Peyer's patch (tissue), 4 donors: ENCODE results near the gene CACNA2D4. TPM values are rescaled to one million over a fixed set of nuclear protein-coding genes. Genes with fewer than 3 reads are reported as not detected.

Experiments
- DNase-seq, 3 donors: peaks; one replicate each; pipeline ENCODE4 v3.0.0-alpha.2; 2017 to 2019
- H3K27ac ChIP-seq, 4 donors: fragments of 200-600 bp; sonication (generic); one replicate each; pipeline ENCODE4 v1.5.1; 2016 to 2019
- H3K27me3 ChIP-seq, 2 donors: fragments of 200-600 bp; sonication (generic); one replicate each; pipeline ENCODE4 v1.5.1; 2019
- H3K36me3 ChIP-seq, 3 donors: fragments of 200-600 bp; sonication (generic); one replicate each; pipeline ENCODE4 v1.5.1; 2016 to 2019
- H3K4me1 ChIP-seq, 4 donors: fragments of 200-600 bp; sonication (generic); one replicate each; pipeline ENCODE4 v1.5.1; 2016 to 2019
- H3K4me3 ChIP-seq, 4 donors: fragments of 200-600 bp; sonication (generic); 1 replicate in 3 of 4; 2 replicates in 1 of 4; pipeline ENCODE4 v1.5.1; 2016 to 2019; ENCODE audit warnings: mild to moderate bottlenecking in 1 of 4
- H3K9me3 ChIP-seq, 4 donors: fragments of 200-600 bp; sonication (generic); one replicate each; pipeline ENCODE4 v1.5.1; 2016 to 2019; ENCODE audit warnings: mild to moderate bottlenecking in 1 of 4
- CTCF ChIP-seq, 6 experiments: fragments of 450-650 bp in 4 of 6; fragments of 200-600 bp in 2 of 6; sonication (generic) in 1 of 6; IDR thresholded peaks; one replicate each; pipeline ENCODE4 v1.5.1; 2017 to 2019; ENCODE audit warnings: antibody characterized with exemption in 6 of 6, mild to moderate bottlenecking in 3 of 6, moderate library complexity in 1 of 6
- POLR2A ChIP-seq, 2 donors: fragments of 450-650 bp; IDR thresholded peaks; one replicate each; pipeline ENCODE4 v1.5.1; 2017; ENCODE audit warnings: antibody characterized with exemption in 2 of 2, mild to moderate bottlenecking in 2 of 2, moderate library complexity in 2 of 2
- total RNA-seq, 4 donors: library from RNA; depleted of rRNA; stranded (reverse); fragments of >200 nt; gene quantifications; one replicate each; pipeline ENCODE4 v1.1.0, GENCODE V29; 2016

The CACNA2D4 gene
- total RNA-seq, 4 donors from 2014 or later: 9.5 to 19.3 (median 12.3) TPM

GRCh38 chr12:1879633-1880032, 38.8 kb downstream of the CACNA2D4 start:
- TF ChIP-seq CTCF (IDR thresholded peaks at IDR 0.05) (no peak), POLR2A (IDR thresholded peaks at IDR 0.05) (no peak)
- Histone ChIP-seq H3K36me3 (no peaks in the 10 kb centered on the region), H3K4me1 (no peaks in the 10 kb centered on the region), H3K9me3 (no peaks in the 10 kb centered on the region), H3K27ac (no peak overlapping the region), H3K27me3 (no peaks in the 10 kb centered on the region), H3K4me3 (no peak overlapping the region)
- no peak for DNase-seq

- no peak overlapping the region for H3K4me3 ChIP-seq
- H3K27me3 ChIP-seq: no peaks in the 10 kb centered on the region
- no peaks in the 10 kb centered on the region for H3K9me3 ChIP-seq
- DNase-seq: no peak
- H3K36me3 ChIP-seq: no peaks in the 10 kb centered on the region
- no peak overlapping the region for H3K27ac ChIP-seq
- TF ChIP-seq POLR2A (IDR thresholded peaks at IDR 0.05) (no peak), CTCF (IDR thresholded peaks at IDR 0.05) (no peak)
- no peaks in the 10 kb centered on the region for H3K4me1 ChIP-seq
Measured at GRCh38 chr12:1878695-1879094, 39.8 kb downstream of the CACNA2D4 start.

GRCh38 chr12:1878214-1878613, 40.2 kb downstream of the CACNA2D4 start:
- no peak for TF ChIP-seq POLR2A (IDR thresholded peaks at IDR 0.05)
- TF ChIP-seq CTCF (IDR thresholded peaks at IDR 0.05): no peak
- Histone ChIP-seq H3K27me3 (no peaks in the 10 kb centered on the region), H3K4me3 (no peak overlapping the region), H3K9me3 (no peaks in the 10 kb centered on the region), H3K36me3 (no peaks in the 10 kb centered on the region), H3K27ac (no peak overlapping the region), H3K4me1 (no peaks in the 10 kb centered on the region)
- no peak for DNase-seq

- H3K36me3 ChIP-seq: no peaks in the 10 kb centered on the region
- H3K27me3 ChIP-seq: no peaks in the 10 kb centered on the region
- H3K4me3 ChIP-seq: no peak overlapping the region
- H3K4me1 ChIP-seq: no peaks in the 10 kb centered on the region
- H3K9me3 ChIP-seq: no peaks in the 10 kb centered on the region
- TF ChIP-seq CTCF (IDR thresholded peaks at IDR 0.05): no peak
- TF ChIP-seq POLR2A (IDR thresholded peaks at IDR 0.05): no peak
- H3K27ac ChIP-seq: no peak overlapping the region
- DNase-seq: no peak
Measured at GRCh38 chr12:1877169-1877878, 41.1 kb downstream of the CACNA2D4 start.

GRCh38 chr12:1876086-1876485, 42.4 kb downstream of the CACNA2D4 start:
- no peaks in the 10 kb centered on the region for H3K4me1 ChIP-seq
- no peak overlapping the region for H3K4me3 ChIP-seq
- TF ChIP-seq POLR2A (IDR thresholded peaks at IDR 0.05): no peak
- TF ChIP-seq CTCF (IDR thresholded peaks at IDR 0.05): no peak
- no peaks in the 10 kb centered on the region for H3K27me3 ChIP-seq
- DNase-seq: no peak
- no peaks in the 10 kb centered on the region for H3K36me3 ChIP-seq
- no peaks in the 10 kb centered on the region for H3K9me3 ChIP-seq
- H3K27ac ChIP-seq: no peak overlapping the region
